NT2/D1 (cell line): ENCODE data around the gene KPNB1.

Experiments
- DNase-seq: peaks from one replicate; pipeline ENCODE4 v3.0.0-alpha.2; 2011; ENCODE audit warnings: low read depth, low spot score
- H3K27me3 ChIP-seq: 2 replicates; pipeline ENCODE4 v1.6.0; 2011; ENCODE audit warnings: mild to moderate bottlenecking; ENCODE audit not compliant: insufficient read length, insufficient read depth
- H3K36me3 ChIP-seq: 2 replicates; pipeline ENCODE4 v1.6.1; 2011; ENCODE audit warnings: mild to moderate bottlenecking, low read length, mixed read lengths; ENCODE audit not compliant: insufficient read depth, insufficient read length
- H3K4me1 ChIP-seq: 2 replicates; pipeline ENCODE4 v1.5.1; 2011; ENCODE audit not compliant: insufficient read depth, insufficient read length
- H3K4me3 ChIP-seq: 2 replicates; pipeline ENCODE4 v1.5.1; 2011; ENCODE audit warnings: low read depth; ENCODE audit not compliant: insufficient read length
- H3K9ac ChIP-seq: 2 replicates; pipeline ENCODE4 v1.6.0; 2011; ENCODE audit warnings: low read depth; ENCODE audit not compliant: insufficient read length
- H3K9me3 ChIP-seq: 2 replicates; pipeline ENCODE4 v1.5.1; 2011; ENCODE audit warnings: mild to moderate bottlenecking, low read length; ENCODE audit not compliant: insufficient read depth
- SUZ12 ChIP-seq: IDR thresholded peaks from 2 replicates; pipeline ENCODE4 v1.6.1; 2011; ENCODE audit not compliant: insufficient read length, insufficient read depth; ENCODE audit errors: extremely low read depth
- YY1 ChIP-seq: IDR thresholded peaks from 2 replicates; pipeline ENCODE4 v1.6.1; 2011; ENCODE audit not compliant: insufficient read length, insufficient read depth
- ZNF274 ChIP-seq: IDR thresholded peaks from 2 replicates; pipeline ENCODE4 v1.6.1; 2011; ENCODE audit warnings: mild to moderate bottlenecking, low read depth, low read length

KPNB1 gene

GRCh38 chr17:47698749-47699535 lies 49.2 kb downstream of the KPNB1 start:
- no peak overlapping the region for H3K4me3 ChIP-seq

GRCh38 chr17:47699536-47699840 lies 49.8 kb downstream of the KPNB1 start:
- no peak overlapping the region for H3K4me3 ChIP-seq
- peaks cover 30% of the 10 kb centered on the region for H3K4me1 ChIP-seq
- TF ChIP-seq YY1 (no peak), ZNF274 (no peak), SUZ12 (no peak)
- no peaks in the 10 kb centered on the region for H3K9me3 ChIP-seq
- H3K36me3 ChIP-seq, result peaks cover 69% of the 10 kb centered on the region
- H3K9ac ChIP-seq, result no peak overlapping the region
- H3K27me3 ChIP-seq, result no peaks in the 10 kb centered on the region
- no peak for DNase-seq

More at GRCh38 chr17:47698749-47699535, 49.2 kb downstream of the KPNB1 start:
- no peaks in the 10 kb centered on the region for H3K9me3 ChIP-seq
- peaks cover 64% of the 10 kb centered on the region for H3K36me3 ChIP-seq
- H3K9ac ChIP-seq, result no peak overlapping the region
- H3K27me3 ChIP-seq, result no peaks in the 10 kb centered on the region
- H3K4me1 ChIP-seq, result peaks cover 30% of the 10 kb centered on the region
- DNase-seq, result no peak
- TF ChIP-seq YY1 (no peak), SUZ12 (no peak), ZNF274 (no peak)

- Histone ChIP-seq H3K4me3 (no peak overlapping the region), H3K4me1 (peaks cover 31% of the 10 kb centered on the region), H3K9me3 (no peaks in the 10 kb centered on the region), H3K27me3 (no peaks in the 10 kb centered on the region), H3K36me3 (peaks cover 76% of the 10 kb centered on the region), H3K9ac (no peak overlapping the region)
- DNase-seq, result no peak
- no peak for TF ChIP-seq SUZ12
- no peak for TF ChIP-seq ZNF274
- no peak for TF ChIP-seq YY1
These were observed 51.0 kb downstream of the KPNB1 start for GRCh38 chr17:47700471-47701449.

- Histone ChIP-seq H3K9me3 (no peaks in the 10 kb centered on the region), H3K9ac (peak overlapping the region; percentile 17), H3K27me3 (no peaks in the 10 kb centered on the region), H3K4me1 (peaks cover 32% of the 10 kb centered on the region), H3K36me3 (peaks cover 79% of the 10 kb centered on the region), H3K4me3 (no peak overlapping the region)
- TF ChIP-seq ZNF274 (no peak), SUZ12 (no peak)
- no peak for DNase-seq
These were observed 51.9 kb downstream of the KPNB1 start for GRCh38 chr17:47701608-47702007.

- H3K9ac ChIP-seq, result no peak overlapping the region
- peaks cover 75% of the 10 kb centered on the region for H3K36me3 ChIP-seq
- TF ChIP-seq YY1 (no peak), ZNF274 (no peak), SUZ12 (no peak)
- H3K27me3 ChIP-seq, result no peaks in the 10 kb centered on the region
- DNase-seq, result no peak
- no peaks in the 10 kb centered on the region for H3K9me3 ChIP-seq
- H3K4me3 ChIP-seq, result no peak overlapping the region
- H3K4me1 ChIP-seq, result peaks cover 29% of the 10 kb centered on the region
These were observed 52.8 kb downstream of the KPNB1 start for GRCh38 chr17:47702391-47702995.

- no peak overlapping the region for H3K9ac ChIP-seq
These were observed 53.5 kb downstream of the KPNB1 start for GRCh38 chr17:47703191-47703591.

More at GRCh38 chr17:47703191-47703591, 53.5 kb downstream of the KPNB1 start:
- H3K27me3 ChIP-seq, result no peaks in the 10 kb centered on the region
- TF ChIP-seq ZNF274, result no peak
- TF ChIP-seq SUZ12, result no peak
- no peak for TF ChIP-seq YY1
- H3K9me3 ChIP-seq, result no peaks in the 10 kb centered on the region
- H3K4me1 ChIP-seq, result peaks cover 29% of the 10 kb centered on the region
- DNase-seq, result no peak
- H3K36me3 ChIP-seq, result peaks cover 78% of the 10 kb centered on the region
- H3K4me3 ChIP-seq, result no peak overlapping the region
